Neural progenitor cell (in vitro differentiated cells): ENCODE results near the gene TCF7. TPM values are rescaled to one million over a fixed set of nuclear protein-coding genes. Genes with fewer than 3 reads are reported as not detected.

Source experiments
- DNase-seq: peaks from one replicate; pipeline ENCODE4 v3.0.0-alpha.2; 2016; ENCODE audit warnings: low spot score
- H2AFZ ChIP-seq: fragments of 200-600 bp; sonication (generic); replicated peaks from 2 replicates; pipeline ENCODE4 v1.6.1; 2016; ENCODE audit warnings: antibody characterized with exemption
- H3F3A ChIP-seq: fragments of 200-600 bp; sonication (generic); 2 replicates; pipeline ENCODE4 v1.6.1; 2016; ENCODE audit warnings: antibody characterized with exemption, low read depth
- H3K27ac ChIP-seq: fragments of 200-600 bp; sonication (generic); 2 replicates; pipeline ENCODE4 v1.5.1; 2016; ENCODE audit warnings: mild to moderate bottlenecking
- H3K27me3 ChIP-seq: fragments of 200-600 bp; sonication (generic); 2 replicates; pipeline ENCODE4 v1.6.1; 2016; ENCODE audit warnings: mild to moderate bottlenecking, moderate library complexity
- H3K36me3 ChIP-seq: fragments of 200-600 bp; sonication (generic); 2 replicates; pipeline ENCODE4 v1.5.1; 2016
- H3K4me1 ChIP-seq: fragments of 200-600 bp; sonication (generic); 2 replicates; pipeline ENCODE4 v1.6.1; 2016; ENCODE audit warnings: mixed run types
- H3K4me2 ChIP-seq: fragments of 200-600 bp; sonication (generic); 2 replicates; pipeline ENCODE4 v1.6.1; 2016
- H3K4me3 ChIP-seq: fragments of 200-600 bp; sonication (generic); 2 replicates; pipeline ENCODE4 v1.5.1; 2016
- H3K79me2 ChIP-seq: fragments of 200-600 bp; sonication (generic); 2 replicates; pipeline ENCODE4 v1.6.1; 2016; ENCODE audit warnings: low read depth
- H3K9ac ChIP-seq: fragments of 200-600 bp; sonication (generic); 2 replicates; pipeline ENCODE4 v1.6.1; 2016
- H3K9me3 ChIP-seq: fragments of 200-600 bp; sonication (generic); 2 replicates; pipeline ENCODE4 v1.5.1; 2016; ENCODE audit warnings: low read depth
- H4K20me1 ChIP-seq: fragments of 200-600 bp; sonication (generic); 2 replicates; pipeline ENCODE4 v1.6.1; 2016; ENCODE audit warnings: low read depth
- H3K27ac Mint-ChIP-seq: 3 replicates; pipeline ENCODE4 v1.8.0; 2021; ENCODE audit warnings: mixed read lengths
- H3K27me3 Mint-ChIP-seq: 2 replicates; pipeline ENCODE4 v1.8.0; 2022; ENCODE audit warnings: low read depth, mild to moderate bottlenecking, inconsistent platforms, moderate library complexity, mixed read lengths; ENCODE audit not compliant: insufficient read depth
- H3K36me3 Mint-ChIP-seq: 3 replicates; pipeline ENCODE4 v1.8.0; 2021; ENCODE audit warnings: mixed read lengths
- H3K4me1 Mint-ChIP-seq: 3 replicates; pipeline ENCODE4 v1.8.0; 2021; ENCODE audit warnings: mixed read lengths
- H3K4me3 Mint-ChIP-seq: 3 replicates; pipeline ENCODE4 v1.8.0; 2021; ENCODE audit warnings: mild to moderate bottlenecking, moderate library complexity, mixed read lengths
- H3K9me3 Mint-ChIP-seq: 3 replicates; pipeline ENCODE4 v1.8.0; 2020; ENCODE audit warnings: mixed read lengths
- EZH2 ChIP-seq: fragments of 200-600 bp; sonication (generic); IDR thresholded peaks from 2 replicates; pipeline ENCODE4 v1.6.1; 2017; ENCODE audit warnings: antibody characterized with exemption, mild to moderate bottlenecking, moderate library complexity
- EZH2phosphoT487 ChIP-seq: fragments of 200-600 bp; sonication (generic); IDR thresholded peaks from 2 replicates; pipeline ENCODE4 v1.6.1; 2017; ENCODE audit warnings: antibody characterized with exemption
- total RNA-seq: library from RNA; depleted of rRNA; stranded (reverse); fragments of >200 nt; gene quantifications from 2 replicates; pipeline ENCODE4 v1.2.3, GENCODE V29; 2015; ENCODE audit warnings: low replicate concordance
- TF ChIP-seq, protein P1 (sequence below): fragments of 200-600 bp; sonication (generic); IDR thresholded peaks from 2 replicates; pipeline ENCODE4 v1.5.1; 2017; ENCODE audit warnings: antibody characterized with exemption, mild to moderate bottlenecking

The TCF7 gene
- total RNA-seq, 1 donor from 2014 or later: 0.73 TPM

DNA sequence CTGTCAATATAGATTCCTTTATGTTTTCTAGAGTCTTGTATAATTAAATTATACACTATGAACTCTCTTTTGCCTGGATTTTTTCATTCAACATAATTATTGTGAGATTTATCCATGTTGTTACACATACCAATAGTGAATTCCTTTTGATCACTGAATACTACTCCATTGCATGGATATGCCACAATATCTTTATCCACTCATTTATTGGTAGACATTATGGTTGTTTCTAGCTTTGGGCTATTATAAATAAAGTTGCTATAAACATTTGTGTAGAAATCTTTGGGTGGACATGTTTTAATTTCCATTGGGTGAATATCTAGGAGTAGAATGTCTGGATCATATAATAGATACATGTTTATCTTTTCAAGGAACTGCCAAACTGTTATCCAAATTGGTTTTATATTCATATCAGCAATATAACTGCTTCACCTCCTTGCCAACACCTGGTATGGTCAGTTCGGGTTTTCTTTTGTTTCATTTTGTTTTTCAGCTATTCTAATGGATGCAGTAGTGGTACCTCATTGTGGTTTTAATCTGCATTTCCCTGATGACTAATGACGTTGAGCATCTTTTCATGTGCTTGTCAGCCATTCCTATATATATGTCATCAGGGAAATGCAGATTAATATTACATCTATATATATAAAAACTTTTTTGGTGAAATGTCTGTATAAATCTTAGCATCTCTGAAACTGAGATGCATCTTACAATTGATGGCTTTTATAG is 32.1 kb upstream of the TCF7 start:
- no peak overlapping the region for H3K4me3 ChIP-seq
- no peaks in the 10 kb centered on the region for H3K9me3 Mint-ChIP-seq

DNA sequence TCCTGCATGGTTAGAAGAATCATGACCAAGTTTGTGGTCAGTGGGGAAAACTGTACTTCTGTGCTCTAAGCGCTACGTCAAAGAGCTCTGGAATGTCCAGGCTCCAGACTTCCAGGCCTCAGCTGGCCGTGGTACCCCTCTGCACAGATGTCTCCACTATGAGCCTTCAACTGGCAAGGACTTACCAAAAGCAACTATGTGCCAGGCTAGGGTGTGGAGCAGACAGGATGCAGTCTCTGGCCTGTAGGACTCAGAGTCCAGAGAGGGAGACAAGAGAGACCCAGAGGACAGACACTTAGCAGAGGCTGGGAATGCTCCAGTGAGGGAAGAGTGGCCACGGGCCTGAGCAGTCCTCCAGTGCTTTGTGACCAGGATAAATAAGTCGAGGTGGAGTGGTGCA is 31.0 kb upstream of the TCF7 start:
- Mint-ChIP-seq H3K4me1 (peaks cover 2% of the 10 kb centered on the region), H3K27ac (peak overlapping the region; percentile 12), H3K27me3 (peaks cover 8% of the 10 kb centered on the region), H3K9me3 (no peaks in the 10 kb centered on the region), H3K4me3 (no peak overlapping the region), H3K36me3 (no peaks in the 10 kb centered on the region)
- H3K36me3 ChIP-seq: no peaks in the 10 kb centered on the region
- H2AFZ ChIP-seq: no peak overlapping the region
- TF ChIP-seq EZH2phosphoT487: no peak
- no peak for TF ChIP-seq EZH2
- TF ChIP-seq, protein P1, sequence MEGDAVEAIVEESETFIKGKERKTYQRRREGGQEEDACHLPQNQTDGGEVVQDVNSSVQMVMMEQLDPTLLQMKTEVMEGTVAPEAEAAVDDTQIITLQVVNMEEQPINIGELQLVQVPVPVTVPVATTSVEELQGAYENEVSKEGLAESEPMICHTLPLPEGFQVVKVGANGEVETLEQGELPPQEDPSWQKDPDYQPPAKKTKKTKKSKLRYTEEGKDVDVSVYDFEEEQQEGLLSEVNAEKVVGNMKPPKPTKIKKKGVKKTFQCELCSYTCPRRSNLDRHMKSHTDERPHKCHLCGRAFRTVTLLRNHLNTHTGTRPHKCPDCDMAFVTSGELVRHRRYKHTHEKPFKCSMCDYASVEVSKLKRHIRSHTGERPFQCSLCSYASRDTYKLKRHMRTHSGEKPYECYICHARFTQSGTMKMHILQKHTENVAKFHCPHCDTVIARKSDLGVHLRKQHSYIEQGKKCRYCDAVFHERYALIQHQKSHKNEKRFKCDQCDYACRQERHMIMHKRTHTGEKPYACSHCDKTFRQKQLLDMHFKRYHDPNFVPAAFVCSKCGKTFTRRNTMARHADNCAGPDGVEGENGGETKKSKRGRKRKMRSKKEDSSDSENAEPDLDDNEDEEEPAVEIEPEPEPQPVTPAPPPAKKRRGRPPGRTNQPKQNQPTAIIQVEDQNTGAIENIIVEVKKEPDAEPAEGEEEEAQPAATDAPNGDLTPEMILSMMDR: no peak
- no peak overlapping the region for H3K9ac ChIP-seq
- no peaks in the 10 kb centered on the region for H4K20me1 ChIP-seq
- H3K4me1 ChIP-seq: peaks cover 1% of the 10 kb centered on the region
- no peak overlapping the region for H3K4me2 ChIP-seq
- H3K9me3 ChIP-seq: no peaks in the 10 kb centered on the region
- no peak for DNase-seq
- H3K27ac ChIP-seq: no peak overlapping the region
- no peaks in the 10 kb centered on the region for H3K79me2 ChIP-seq
- H3K27me3 ChIP-seq: no peaks in the 10 kb centered on the region
- H3F3A ChIP-seq: no peaks in the 10 kb centered on the region
- H3K4me3 ChIP-seq: no peak overlapping the region

More for the DNA sequence above, 32.1 kb upstream of the TCF7 start:
- Mint-ChIP-seq H3K4me3 (no peak overlapping the region), H3K27me3 (peaks cover 10% of the 10 kb centered on the region), H3K27ac (no peak overlapping the region), H3K36me3 (no peaks in the 10 kb centered on the region), H3K4me1 (peaks cover 2% of the 10 kb centered on the region)
- no peaks in the 10 kb centered on the region for H3K9me3 ChIP-seq
- no peaks in the 10 kb centered on the region for H3K4me1 ChIP-seq
- H2AFZ ChIP-seq: no peak overlapping the region
- no peaks in the 10 kb centered on the region for H4K20me1 ChIP-seq
- no peak overlapping the region for H3K4me2 ChIP-seq
- no peak for DNase-seq
- no peaks in the 10 kb centered on the region for H3K36me3 ChIP-seq
- no peaks in the 10 kb centered on the region for H3K27me3 ChIP-seq
- no peaks in the 10 kb centered on the region for H3K79me2 ChIP-seq
- H3K27ac ChIP-seq: no peak overlapping the region
- TF ChIP-seq, protein P1: no peak
- TF ChIP-seq EZH2phosphoT487: no peak
- no peak for TF ChIP-seq EZH2
- H3F3A ChIP-seq: no peaks in the 10 kb centered on the region
- H3K9ac ChIP-seq: no peak overlapping the region

DNA sequence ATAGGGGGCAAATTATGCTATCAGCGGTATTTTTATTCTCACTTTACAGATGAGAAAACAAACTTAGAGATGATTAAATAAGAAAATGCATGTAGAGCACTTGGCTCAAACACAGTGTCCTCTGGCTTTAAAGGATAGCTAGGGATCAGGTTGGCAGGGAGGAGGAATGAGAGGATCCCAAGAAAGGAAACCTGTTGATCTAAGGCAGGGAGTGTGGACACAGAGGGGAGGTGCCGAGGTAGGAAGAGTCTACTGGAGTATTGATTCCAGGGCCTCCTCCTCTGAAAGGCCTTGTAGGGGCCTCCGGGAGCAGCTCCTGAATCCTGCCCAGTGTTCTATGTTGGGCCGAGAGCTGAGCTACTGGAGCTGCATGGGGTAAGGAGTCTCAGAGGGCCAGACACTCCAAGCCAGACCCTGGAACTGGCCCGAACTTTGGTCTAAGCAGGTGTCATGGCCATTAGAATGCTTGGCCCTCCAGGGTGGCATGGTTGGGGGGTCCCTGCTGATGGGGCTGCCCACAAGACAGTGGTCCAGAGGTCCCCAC is 30.4 kb upstream of the TCF7 start:
- H3K36me3 Mint-ChIP-seq: no peaks in the 10 kb centered on the region
- H4K20me1 ChIP-seq: no peaks in the 10 kb centered on the region
- no peak overlapping the region for H3K9ac ChIP-seq
- no peak for DNase-seq
- H3K27me3 Mint-ChIP-seq: peaks cover 8% of the 10 kb centered on the region
- H3K4me2 ChIP-seq: no peak overlapping the region
- peaks cover 2% of the 10 kb centered on the region for H3K4me1 Mint-ChIP-seq
- H3K79me2 ChIP-seq: no peaks in the 10 kb centered on the region
- no peak overlapping the region for H3K27ac ChIP-seq
- H3K4me3 Mint-ChIP-seq: no peak overlapping the region
- H3K27me3 ChIP-seq: no peaks in the 10 kb centered on the region
- H3K36me3 ChIP-seq: no peaks in the 10 kb centered on the region
- no peaks in the 10 kb centered on the region for H3K9me3 Mint-ChIP-seq
- TF ChIP-seq, protein P1: no peak
- TF ChIP-seq EZH2 (no peak), EZH2phosphoT487 (no peak)
- H3K27ac Mint-ChIP-seq: no peak overlapping the region
- no peaks in the 10 kb centered on the region for H3K9me3 ChIP-seq
- H3F3A ChIP-seq: no peaks in the 10 kb centered on the region
- peaks cover 7% of the 10 kb centered on the region for H3K4me1 ChIP-seq
- no peak overlapping the region for H2AFZ ChIP-seq
- H3K4me3 ChIP-seq: no peak overlapping the region
